Activated CD4-positive, alpha-beta T cell treated with anti-CD3 and anti-CD28 coated beads, Interleukin-2, amount 50 U/mL, for 48 hours (primary cell): Measurements from ENCODE around the gene ARHGAP10.

ENCODE experiments used
- DNase-seq, 2 experiments: peaks; one replicate each; pipeline ENCODE4 v3.0.0-alpha.2; 2020

ARHGAP10 gene

GRCh38 chr4:147769386-147769785, 37.5 kb downstream of the ARHGAP10 start:
- DNase-seq = no peak

DNA sequence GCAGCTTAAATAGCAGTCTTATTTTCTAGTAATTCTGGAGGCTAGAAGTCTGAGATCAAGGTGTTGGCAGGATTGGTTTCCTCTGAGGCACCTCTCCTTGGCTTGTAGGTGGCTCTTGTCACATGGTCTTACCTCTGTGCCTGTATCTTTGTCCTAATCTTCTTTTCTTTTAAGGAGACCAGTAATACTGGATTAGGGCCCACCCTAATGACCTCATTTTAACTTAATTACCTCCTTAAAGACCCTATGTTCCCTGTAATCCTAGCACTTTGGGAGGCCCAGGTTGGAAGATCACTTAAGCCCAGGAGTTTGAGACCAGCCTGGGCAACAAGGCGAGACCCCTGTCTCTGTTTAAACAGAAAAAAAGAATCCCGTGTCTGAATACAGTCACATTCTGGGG, 38.9 kb downstream of the ARHGAP10 start:
- no peak for DNase-seq

DNA sequence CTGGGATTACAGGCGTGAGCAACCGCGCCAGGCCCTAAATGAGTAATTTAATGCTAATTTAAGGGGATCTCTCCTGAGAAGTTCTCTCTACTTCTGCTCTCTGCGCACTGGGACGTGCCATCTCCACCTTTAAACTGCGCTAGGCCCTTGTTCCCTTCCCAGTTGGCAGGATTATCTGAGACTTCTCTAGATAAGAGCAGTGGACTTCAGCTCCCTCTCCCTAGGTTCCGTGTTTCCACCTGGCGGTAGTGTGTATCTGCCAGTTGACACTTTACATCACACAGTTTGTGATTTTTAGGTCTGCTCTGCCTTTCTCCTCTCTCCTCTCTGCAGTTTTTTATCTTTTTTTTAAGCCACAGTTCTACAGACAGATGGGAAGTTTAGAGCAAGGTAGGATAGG, 40.2 kb downstream of the ARHGAP10 start:
- no peak for DNase-seq

DNA sequence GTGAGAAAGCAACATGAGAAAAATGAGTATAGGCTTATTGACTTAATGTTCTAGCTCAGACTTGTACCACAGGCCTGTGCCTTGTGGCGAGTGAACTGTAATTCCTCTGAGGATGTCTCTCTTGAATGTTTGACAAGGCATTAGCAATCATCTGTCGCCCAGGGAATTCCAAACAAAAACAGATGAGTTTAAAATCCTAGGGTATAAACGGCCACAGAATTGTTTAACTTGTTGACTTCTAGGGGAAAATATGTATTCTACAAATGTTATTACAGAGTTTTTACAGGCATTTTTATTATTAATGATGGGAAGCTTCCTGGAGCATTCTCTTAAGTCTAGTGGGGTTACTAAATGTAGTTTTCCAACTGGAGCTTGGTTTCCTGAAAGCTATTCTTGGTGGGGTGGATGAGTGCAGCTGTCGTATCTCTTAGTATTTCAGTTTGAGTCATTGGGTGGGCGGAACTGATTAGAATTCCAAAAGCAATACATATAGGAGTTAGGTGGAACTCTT, 40.6 kb downstream of the ARHGAP10 start:
- DNase-seq = no peak

- no peak for DNase-seq
Measured at GRCh38 chr4:147773261-147774184, 41.6 kb downstream of the ARHGAP10 start.

DNA sequence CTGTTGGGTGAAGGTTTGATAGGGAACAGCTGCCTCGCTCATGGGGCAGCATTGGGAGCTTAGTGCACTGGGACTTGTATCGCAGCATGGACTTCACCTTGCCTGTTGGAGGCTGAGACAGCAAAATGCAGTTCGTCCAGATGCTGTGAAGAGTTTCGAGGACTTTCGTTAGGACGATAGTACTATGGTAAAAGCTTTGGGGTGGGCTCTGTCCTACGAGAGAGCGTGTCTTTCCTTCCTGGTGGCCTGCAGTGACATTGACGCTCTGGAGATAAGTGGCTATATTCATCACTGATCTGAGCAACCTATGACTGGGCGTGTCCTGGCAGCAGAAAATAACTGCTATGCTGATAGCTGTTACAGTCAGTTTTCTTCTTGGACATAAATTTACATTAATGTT, 44.8 kb downstream of the ARHGAP10 start:
- no peak for DNase-seq

DNA sequence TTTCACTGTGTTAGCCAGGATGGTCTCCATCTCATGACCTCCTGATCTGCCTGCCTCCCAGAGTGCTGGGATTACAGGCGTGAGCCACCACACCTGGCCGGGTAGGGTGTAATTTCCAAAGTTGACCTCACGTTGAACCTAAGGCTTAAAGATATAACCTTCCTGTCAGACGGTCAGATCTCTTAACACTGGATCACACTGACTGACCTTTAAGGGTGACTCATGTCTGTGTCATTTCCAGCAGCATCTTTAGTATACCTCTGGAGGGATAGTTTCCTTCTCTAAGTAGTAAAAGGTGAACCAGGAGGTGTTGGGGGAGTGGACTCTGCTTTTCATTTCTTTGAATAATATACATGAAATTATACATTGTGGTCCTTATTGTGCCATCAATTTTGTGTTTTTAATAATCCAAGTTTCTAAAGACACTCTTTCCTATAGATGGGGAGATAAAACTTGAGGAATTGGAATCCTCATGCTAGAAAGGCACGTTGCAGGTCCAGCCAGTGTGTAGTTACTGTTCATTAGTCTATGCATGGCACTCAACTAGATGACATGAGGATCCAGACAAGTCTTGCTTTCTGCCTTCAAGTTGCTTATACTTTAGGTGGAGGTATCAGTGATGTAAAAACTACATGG, 45.7 kb downstream of the ARHGAP10 start:
- no peak for DNase-seq

DNA sequence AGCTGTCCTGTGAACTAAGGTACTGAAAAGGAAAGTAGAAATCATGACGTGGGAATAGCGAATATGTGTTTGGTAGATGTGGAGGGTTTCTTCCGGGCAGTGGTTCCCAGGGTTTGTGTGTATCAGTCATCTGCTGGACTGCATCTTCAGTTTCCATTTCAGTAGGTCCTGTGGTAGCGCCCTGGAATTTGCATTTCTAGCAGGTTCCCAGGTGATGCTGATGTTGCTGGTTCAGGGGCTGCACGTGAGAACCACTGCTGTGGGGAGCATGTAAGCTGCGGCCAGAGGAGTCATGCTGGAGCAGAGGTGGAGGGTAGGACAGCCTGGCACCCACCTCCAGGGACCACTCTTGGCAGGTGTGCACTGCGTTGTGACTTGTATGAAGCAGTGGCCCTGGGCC, 47.1 kb downstream of the ARHGAP10 start:
- DNase-seq = no peak

DNA sequence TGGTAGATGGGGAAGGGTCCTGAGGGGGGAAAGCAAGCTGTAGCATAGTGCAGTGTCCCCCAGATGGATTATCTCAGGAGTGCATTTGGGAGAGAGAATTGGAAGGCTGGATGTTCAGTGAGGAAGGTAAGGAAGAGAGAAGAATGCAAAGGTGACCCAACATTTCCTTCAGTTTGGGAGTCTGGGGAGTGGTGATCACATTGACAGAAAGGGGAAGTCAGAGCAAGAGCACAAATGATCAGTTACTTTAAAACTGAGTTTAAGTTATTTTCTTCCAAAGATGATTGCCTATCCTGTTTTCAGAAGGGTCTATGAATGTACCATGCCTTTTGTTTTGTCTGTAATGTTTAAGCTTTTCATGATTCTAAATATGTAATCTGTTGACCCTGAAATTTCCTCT, 47.6 kb downstream of the ARHGAP10 start:
- DNase-seq = no peak

GRCh38 chr4:147780137-147780777, 48.4 kb downstream of the ARHGAP10 start:
- no peak for DNase-seq

GRCh38 chr4:147782087-147782781, 50.3 kb downstream of the ARHGAP10 start:
- no peak for DNase-seq

DNA sequence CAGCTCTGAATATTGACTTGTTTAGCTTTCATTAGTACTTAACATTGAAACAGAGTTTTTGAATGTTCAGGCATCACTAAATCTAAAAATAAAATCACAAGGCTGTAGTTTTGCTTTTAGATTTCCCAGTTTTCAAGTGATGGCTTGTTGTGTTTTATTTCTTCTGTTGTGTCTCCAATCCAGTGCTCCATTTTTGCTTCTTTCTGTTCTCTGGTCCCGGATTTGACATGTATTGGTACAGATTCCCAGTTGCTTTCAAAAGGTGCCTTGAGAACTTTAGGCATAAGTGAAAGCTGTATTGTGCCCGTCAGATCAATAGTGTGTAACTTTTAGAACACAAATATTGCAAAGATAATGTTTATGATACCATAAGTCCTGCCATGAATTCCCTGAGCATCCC, 53.2 kb downstream of the ARHGAP10 start:
- no peak for DNase-seq

GRCh38 chr4:147786031-147786430, 54.1 kb downstream of the ARHGAP10 start:
- DNase-seq = no peak

GRCh38 chr4:147786531-147786930, 54.6 kb downstream of the ARHGAP10 start:
- DNase-seq = no peak

GRCh38 chr4:147787204-147787603, 55.3 kb downstream of the ARHGAP10 start:
- no peak for DNase-seq

DNA sequence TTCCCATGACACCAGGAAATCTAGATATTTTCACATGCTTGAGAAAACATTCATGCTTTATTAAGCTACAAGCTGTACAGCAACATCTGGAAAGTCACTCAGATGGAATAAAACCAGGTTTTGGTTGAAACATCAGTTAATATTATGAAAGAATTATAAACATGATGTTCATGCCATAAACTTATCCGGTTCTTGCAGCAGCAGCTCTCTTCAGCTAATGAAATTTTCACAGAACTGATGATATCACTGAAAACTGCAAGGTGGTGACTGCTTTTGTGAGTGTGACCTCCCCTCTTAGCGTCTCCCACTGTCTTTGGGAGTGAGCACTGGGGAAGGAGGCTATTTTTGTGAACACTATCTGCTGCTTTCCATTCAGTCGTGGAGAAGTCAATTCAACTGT, 56.9 kb downstream of the ARHGAP10 start:
- DNase-seq = no peak

- DNase-seq = no peak
Measured at GRCh38 chr4:147789596-147789995, 57.7 kb downstream of the ARHGAP10 start.

DNA sequence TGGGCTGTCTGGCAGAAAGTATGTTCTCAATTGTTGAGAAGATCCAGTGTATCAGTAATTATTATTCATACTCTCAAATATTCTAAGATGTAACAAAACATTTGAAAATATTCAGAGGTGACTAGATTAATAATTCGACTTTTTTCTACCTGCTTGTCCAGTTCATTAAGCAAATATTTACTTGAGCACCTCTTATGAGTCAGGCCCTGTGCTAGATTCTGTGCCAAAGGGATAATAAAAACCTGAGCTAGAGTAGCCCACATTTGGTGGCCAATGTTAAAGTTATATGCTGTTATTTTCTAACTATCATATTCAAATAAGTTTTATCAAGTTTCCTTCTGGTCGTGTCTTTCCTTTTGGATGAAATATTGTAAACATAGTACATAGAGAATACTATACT, 58.5 kb downstream of the ARHGAP10 start:
- no peak for DNase-seq

GRCh38 chr4:147791341-147791740, 59.5 kb downstream of the ARHGAP10 start:
- DNase-seq = no peak

GRCh38 chr4:147791865-147792264, 60.0 kb downstream of the ARHGAP10 start:
- no peak for DNase-seq

GRCh38 chr4:147793569-147794313, 61.9 kb downstream of the ARHGAP10 start:
- no peak for DNase-seq

- no peak for DNase-seq
Measured at GRCh38 chr4:147794314-147794680, 62.4 kb downstream of the ARHGAP10 start.
